GM21619 (cell line): ENCODE measurements around the gene LRRC27.

ENCODE experiments used
- ATAC-seq: cut with Tn5 transposase; IDR thresholded peaks from one replicate; pipeline ENCODE4 v1.9.1; 2021; ENCODE audit not compliant: unreplicated experiment

Gene LRRC27

DNA sequence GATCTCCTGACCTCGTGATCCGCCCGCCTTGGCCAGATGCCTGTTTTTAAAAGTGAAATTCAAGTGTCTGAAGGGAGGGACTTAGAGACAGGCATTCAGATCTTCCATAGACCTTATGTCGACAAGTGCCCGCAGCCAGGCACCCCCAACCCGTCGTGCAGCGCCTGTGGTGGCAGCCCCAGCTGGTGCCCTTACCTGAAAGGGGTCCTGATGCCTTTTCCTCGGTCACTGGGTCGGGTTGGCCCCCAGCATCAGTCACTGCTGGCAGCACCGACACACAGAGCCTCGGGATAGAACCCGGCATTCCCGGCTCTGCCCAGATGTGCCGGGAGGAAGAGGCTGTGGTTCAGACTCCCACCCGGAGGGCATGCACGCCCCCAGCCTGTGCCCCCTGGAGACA lies 23.3 kb downstream of the LRRC27 start:
- ATAC-seq = no peak

DNA sequence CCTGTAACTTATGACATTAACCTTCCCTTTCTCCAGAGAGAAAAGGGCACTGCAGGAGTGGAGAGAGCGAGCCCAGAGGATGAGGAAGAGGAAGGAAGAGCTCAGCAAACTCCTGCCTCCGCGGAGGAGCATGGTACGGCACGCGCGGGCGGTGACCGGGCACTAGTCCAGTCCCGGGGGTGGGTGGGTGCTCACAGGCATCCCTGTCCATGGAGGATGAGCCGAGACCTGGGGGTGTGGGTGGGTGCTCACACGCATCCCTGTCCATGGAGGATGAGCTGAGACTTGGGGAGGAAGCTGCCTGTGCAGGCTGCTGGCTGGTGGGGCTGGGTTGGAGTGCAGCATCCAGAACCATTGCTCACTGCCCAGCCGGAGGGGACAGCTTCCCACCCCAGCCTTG lies 23.8 kb downstream of the LRRC27 start:
- ATAC-seq = no peak

- no peak for ATAC-seq
Observed at GRCh38 chr10:132356621-132357195, 24.7 kb downstream of the LRRC27 start.

DNA sequence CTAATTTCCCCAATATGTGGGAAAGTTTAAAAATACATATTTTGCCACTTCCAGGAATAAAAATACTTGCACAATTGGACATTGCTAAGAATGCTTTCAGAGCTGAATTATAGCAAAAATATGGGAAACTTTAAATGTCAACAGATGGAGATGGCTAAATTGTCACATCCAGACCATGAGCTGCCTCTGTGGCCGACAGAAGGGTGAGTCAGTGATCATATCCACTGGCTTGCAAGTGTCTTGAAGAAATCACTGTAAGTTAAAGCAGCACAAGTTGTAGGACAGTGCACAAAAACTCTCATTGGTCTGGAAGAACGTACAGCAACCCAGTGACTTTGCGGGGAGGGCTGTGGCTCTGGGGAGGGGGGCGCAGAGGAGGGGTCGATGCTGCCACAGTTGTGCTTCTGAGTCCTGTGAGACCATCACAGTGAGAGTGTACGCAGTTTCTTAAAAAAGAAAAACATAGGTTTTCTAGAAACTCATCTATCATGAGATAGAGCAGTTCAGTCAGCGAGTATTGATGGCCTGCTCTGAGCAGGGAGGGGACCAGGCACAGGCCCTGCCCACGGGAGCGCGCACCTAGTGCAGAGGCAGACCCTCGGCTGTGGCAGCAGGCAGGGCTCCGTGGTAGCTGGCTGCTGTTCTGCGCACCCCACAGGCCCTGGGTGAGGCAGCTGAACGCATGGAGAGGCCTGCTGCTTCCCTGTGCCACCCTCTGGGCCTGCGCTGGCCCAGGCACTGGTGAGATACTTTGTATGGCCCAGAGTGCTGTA lies 25.5 kb downstream of the LRRC27 start:
- no peak for ATAC-seq

- ATAC-seq = no peak
Observed at GRCh38 chr10:132359305-132360040, 27.5 kb downstream of the LRRC27 start.

GRCh38 chr10:132360766-132361447 lies 28.9 kb downstream of the LRRC27 start:
- no peak for ATAC-seq

DNA sequence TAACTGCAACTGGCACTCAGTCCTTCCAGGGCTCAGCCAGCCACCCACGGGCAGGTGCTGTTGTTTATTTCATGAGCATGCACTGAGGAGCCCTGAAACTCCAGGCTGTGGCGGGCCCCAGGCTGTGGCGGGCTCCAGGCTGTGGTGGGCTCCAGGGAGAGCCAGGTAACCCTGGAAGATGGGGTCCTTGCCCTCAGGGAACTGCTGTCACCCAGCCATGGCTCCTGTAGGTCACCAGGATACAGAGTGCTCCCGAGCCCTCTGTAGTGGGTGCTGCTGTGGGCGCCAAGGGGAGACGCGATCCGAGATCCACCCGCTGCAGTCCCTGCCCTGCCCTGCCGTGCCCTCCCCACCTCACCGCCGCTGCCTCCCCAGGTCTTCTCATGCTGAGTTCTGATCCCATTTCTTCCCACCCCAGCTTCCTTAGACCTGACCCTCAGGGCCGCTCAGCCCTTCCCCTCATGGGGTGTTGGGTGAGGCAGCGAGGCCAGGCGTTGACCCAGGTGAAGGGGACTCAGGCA lies 29.6 kb downstream of the LRRC27 start:
- ATAC-seq = no peak

GRCh38 chr10:132362151-132362611 lies 30.2 kb downstream of the LRRC27 start:
- ATAC-seq = no peak

GRCh38 chr10:132363376-132363775 lies 31.4 kb downstream of the LRRC27 start:
- ATAC-seq = no peak

DNA sequence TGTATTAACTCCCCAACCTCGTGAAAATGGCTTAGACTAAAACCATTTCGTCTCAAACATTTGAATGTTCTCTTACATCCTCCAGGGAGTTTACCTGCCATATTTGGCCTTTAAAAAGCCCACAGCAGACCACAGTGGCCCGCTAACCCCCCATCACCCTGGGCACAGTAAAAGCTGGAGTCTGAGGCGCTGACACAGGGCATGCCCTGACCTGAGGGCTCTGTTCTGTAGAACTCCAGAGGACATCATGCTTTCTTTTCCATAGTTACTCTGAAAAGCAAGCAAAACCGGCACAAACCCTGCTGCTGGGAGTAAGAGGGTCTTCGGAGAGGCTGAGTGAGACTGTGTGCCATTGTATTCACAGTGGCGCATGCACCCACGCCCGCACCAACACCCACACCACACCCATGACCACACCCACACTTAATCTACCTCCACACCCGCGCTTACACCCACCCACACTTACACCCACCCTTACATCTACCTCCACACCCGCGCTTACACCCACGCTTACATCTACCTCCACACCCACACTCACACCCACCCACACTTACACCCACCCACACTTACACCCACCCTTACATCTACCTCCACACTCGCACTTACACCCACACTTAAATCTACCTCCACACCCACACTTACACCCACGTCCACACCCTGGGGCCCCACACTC lies 32.1 kb downstream of the LRRC27 start:
- ATAC-seq = no peak

DNA sequence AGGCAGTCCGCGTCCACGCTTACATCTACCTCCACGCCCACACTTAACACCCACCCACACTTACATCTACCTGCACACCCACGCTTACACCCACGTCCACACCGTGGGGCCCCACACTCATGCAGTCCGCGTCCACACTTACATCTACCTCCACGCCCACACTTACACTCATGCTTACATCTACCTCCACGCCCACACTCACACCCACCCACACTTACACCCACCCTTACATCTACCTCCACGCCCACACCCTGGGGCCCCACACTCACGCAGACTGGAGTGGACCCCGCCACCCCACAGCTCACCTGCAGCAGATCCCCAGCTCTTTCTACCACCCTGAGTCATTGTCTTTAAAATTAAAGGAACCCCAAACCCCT lies 32.6 kb downstream of the LRRC27 start:
- no peak for ATAC-seq

- ATAC-seq = no peak
Observed at GRCh38 chr10:132365102-132365501, 33.1 kb downstream of the LRRC27 start.

- no peak for ATAC-seq
Observed at GRCh38 chr10:132366006-132366405, 34.0 kb downstream of the LRRC27 start.

GRCh38 chr10:132366499-132366898 lies 34.5 kb downstream of the LRRC27 start:
- ATAC-seq = no peak

DNA sequence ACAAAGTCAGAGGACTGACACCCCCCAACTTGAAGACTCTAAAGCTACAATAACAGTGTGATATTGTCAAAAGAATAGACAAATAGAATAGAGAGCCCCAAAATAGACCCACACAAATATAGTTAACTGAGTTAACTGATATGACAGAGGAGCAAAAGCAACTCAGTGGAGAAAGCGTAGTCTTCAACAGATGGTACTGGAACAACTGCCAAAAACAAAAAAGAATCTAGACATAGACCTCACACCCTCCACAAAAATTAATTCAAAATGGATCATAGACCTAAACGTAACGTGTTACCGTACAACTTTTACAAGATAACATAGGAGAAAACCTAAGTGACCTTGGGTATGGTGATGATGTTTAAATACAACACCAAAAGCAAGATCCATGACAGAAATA lies 36.4 kb downstream of the LRRC27 start:
- no peak for ATAC-seq

DNA sequence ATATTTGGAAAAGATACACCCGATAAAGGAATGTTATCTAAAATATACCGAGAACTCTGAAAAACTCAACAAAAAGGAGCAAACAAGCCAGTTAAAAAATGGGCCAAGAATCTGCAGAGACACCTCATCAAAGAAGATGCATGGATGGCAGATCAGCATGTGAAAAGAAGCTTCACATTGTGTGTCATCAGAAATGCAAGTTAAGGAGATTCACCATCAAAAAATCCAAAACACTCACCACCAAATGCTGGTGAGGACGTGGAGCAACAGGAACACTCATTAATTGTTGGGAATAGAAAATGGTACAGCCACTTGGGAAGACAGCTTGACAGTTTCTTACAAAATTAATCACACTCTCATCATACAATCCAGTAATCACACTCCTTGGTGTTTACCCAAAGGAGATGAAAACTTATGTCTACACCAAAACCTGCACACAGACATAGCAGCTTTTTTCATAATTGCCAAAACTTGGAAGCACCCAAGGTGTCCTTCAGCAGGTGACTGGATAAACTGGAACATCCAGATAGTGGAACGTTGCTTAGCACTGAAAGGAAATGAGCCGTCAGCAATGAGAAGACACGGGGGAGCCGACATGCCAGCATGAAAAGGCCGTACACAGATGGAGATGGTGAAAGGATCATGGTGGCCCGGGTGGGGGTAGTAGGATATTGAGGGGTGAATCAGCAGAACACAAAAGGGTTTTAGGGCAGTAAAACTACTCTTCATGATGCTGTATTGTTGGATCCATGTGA lies 37.1 kb downstream of the LRRC27 start:
- ATAC-seq = no peak

- ATAC-seq = no peak
Observed at GRCh38 chr10:132369636-132370185, 37.7 kb downstream of the LRRC27 start.

- ATAC-seq = no peak
Observed at GRCh38 chr10:132370426-132371340, 38.7 kb downstream of the LRRC27 start.

DNA sequence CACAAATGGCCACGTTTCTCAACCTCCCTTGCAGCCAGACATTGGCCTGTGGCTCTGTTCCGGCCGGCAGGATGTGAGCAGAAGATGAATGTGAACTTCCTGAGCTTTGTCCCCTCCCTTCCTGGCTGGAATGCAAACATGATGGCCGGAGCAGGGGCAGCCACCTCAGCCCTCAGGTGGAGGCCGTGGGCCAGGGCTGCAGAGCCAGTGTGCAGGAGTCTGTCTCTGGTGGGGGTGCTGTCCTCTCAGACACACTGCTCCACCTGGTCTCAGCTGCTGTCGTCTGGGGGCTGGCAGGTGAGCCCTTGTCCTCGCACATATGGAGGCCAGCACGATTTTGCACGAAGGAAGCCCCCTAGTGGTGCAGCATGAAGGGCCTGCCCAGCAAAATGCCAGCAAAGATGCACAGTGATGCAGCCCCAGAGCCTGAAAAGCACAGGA lies 39.7 kb downstream of the LRRC27 start:
- ATAC-seq = no peak
